Activated CD8-positive, alpha-beta memory T cell treated with anti-CD3 and anti-CD28 coated beads for 24 hours (primary cell): ENCODE measurements around the gene SLC12A4.
"Not testable (repeated sequence)": the region's sequence is repeated elsewhere in the genome, so short reads cannot be mapped to it uniquely, and the experiment has no call there.

Experiments used
- DNase-seq: peaks from one replicate; pipeline ENCODE4 v3.0.0-alpha.2; 2020

Gene SLC12A4

DNA sequence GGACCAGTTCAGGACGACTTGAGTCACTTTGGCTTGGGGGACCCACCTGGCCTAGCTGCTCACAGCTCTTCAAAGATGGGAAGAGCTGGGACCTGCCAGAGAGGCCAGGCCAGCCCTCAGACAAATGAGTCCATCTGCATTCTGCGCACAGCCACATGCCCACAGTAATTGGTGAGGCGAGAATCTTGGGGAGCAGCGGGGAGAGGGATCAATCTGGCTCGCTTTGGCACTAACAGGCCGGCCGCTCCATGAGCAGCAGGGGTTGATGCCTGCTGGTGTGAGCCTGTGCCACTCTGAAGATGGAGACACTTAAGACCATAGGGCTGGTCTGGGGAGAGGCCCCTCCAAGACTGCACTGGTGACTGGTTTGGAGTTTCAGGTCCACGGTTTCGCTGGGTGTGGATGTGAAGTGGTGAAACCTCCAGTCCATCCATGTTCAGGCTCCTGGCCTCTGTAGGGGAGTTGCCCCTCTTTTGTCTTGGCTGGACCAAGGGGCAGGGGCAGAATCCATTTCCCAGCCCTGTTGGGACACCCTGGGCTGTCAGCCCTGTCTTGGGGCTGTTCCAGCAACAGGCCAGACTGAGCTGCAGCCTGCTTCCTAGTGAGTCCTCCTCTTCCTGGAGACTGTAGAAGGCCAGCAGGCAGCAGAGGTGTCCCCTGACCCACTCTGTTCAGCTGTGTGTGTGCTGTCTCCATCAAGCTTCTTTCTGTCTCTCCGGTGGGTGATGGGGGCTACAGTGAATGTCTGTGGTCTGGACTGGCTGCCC lies 44.1 kb downstream of the SLC12A4 start:
- no peak for DNase-seq

- no peak for DNase-seq
Observed at GRCh38 chr16:67923414-67924116, 44.9 kb downstream of the SLC12A4 start.

DNA sequence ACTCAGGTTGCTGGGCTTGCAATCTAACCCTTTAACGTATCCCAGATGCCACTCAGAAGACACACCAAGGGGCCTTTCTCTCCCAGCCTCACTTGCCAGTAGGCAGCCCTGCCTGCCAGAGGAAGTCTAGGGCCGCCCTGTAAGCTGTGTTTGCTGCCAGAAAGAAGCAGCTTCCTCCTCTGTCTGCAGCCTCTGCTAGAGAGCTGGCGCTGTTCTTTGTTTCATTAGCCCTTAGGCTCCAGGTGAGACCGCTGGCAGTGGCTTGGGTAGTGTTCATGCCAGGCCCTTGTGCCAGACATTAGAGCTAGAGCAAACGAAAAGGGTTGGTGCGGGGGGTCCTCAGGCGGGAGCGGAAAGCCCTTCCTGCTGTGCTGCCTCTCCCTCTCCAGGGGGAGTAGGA lies 45.7 kb downstream of the SLC12A4 start:
- DNase-seq, result no peak

DNA sequence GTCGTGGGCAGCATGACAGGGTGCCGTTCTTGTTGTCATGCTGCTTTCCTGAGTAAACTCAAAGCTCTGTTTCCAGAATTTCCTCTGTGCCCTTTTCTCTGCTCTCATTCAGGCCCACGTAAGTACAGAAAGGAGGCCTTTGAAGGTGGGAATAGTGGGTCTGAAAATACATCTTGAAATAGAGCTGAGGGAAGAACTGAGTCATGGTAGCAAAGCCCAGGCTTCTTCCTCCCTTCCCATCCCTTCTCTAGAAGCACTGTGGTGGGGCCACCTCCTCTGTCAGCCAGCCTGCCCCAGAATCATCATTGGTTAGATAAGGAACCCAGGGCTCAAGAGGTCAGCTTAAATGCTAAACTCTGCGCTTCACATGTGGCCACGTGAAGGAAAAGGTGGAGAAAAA lies 46.2 kb downstream of the SLC12A4 start:
- no peak for DNase-seq

GRCh38 chr16:67919622-67920221 lies 48.7 kb downstream of the SLC12A4 start:
- DNase-seq, result no peak

DNA sequence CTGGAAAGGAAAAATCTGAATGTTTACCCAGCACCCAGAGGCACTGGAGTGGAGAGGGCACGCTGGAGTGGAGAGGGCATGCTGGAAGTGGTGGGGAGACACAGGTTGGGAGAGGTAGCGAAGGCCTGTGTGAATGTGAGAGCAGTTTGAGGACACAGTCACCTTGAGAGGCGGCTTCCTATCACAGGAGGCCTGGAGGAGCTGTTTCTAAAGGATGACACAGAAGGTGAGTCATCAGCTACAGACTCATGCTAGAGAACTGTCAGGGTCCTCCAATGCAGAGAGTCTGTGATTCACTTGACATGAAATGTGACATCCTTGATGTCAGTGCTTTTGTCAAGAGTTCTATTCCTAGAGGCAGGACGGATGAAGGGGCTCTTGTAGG lies 50.6 kb downstream of the SLC12A4 start:
- no peak for DNase-seq

GRCh38 chr16:67917140-67917851 lies 51.1 kb downstream of the SLC12A4 start:
- DNase-seq, result no peak

DNA sequence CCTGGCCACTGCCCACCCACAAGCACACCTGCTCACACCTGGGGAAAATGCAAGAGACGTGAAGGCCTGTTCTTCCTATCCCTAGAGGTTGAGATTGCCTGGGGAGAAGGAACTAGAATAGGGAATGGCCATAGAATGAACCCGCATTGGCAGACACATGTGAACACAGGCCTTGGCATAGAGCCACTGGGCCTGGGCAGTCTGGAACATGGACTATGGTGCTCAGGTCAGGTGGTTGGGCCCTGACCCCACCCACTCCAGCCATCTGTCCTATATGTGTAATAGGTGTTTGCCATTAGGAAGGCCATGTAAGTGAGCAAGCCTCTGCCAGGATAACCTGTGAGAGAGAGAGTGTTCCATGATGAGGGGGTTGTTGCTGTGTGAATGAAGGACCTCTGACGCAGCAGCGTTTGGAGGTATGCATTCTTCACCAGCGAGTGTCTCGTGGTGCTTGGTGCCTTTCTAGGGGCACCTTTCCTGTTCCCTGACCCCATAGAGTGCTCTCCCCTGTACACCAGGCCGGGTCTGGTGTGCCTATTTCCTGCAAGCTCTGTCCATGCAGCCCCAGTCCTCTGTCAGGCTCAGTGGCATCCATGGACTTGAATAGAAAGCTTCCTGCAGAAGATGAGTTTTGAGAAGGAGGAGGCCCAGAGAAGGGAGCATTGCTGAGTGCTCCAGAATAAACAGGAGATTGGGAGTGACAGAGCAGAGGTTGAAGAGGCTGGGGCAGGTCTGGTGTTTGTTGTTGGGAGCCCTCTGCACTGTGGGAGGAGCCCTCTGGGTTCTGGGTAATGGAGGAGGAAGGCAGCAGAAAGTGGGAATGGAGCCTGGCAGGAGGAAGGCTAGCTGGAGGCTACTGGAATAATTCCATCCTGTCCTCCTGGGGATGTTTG lies 52.4 kb downstream of the SLC12A4 start:
- DNase-seq, result no peak

GRCh38 chr16:67915496-67915769 lies 53.0 kb downstream of the SLC12A4 start:
- not testable (repeated sequence) for DNase-seq

DNA sequence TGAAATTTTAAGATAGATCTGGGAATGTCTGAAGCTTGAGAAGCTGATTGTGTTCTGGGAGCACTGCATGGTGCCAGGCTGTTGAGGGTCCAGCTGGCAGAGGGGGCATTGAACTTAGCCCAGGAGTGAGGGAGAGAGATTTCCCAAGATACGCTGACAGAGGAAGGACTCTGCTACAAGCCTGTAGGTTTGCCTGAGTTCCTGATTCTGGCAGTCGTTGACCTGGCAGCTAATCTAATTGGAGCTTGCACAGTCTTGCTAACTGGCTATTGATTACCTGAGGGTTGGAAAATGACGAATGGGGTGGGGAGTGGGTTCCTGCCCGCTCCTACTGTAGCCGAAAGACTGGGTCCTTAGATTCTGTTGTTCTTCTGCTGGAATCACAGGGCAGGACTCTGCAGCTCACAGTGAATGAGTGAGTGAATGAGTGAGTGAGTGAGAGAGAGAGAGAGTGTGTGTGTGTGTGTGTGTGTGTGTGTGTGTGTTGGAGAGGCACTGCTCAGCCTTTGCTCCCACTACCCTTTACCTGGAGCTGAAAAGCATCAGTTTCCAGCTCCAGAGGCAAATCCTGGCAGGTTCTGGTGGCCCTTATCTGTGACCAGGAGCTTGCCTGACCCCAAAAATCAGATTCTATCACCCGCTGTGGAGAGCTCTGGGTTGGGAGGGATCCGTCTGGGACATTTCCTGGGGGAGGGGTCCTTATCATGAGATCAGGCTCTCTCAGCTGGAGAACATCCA lies 53.5 kb downstream of the SLC12A4 start:
- no peak for DNase-seq

- DNase-seq, result no peak
Observed at GRCh38 chr16:67910158-67910557, 58.3 kb downstream of the SLC12A4 start.

DNA sequence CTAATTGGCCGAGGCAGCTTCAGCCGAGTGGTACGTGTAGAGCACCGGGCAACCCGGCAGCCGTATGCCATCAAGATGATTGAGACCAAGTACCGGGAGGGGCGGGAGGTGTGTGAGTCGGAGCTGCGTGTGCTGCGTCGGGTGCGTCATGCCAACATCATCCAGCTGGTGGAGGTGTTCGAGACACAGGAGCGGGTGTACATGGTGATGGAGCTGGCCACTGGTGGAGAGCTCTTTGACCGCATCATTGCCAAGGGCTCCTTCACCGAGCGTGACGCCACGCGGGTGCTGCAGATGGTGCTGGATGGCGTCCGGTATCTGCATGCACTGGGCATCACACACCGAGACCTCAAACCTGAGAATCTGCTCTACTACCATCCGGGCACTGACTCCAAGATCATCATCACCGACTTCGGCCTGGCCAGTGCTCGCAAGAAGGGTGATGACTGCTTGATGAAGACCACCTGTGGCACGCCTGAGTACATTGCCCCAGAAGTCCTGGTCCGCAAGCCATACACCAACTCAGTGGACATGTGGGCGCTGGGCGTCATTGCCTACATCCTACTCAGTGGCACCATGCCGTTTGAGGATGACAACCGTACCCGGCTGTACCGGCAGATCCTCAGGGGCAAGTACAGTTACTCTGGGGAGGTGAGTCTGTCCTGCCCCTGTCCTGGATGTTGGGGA lies 59.2 kb downstream of the SLC12A4 start:
- no peak for DNase-seq

DNA sequence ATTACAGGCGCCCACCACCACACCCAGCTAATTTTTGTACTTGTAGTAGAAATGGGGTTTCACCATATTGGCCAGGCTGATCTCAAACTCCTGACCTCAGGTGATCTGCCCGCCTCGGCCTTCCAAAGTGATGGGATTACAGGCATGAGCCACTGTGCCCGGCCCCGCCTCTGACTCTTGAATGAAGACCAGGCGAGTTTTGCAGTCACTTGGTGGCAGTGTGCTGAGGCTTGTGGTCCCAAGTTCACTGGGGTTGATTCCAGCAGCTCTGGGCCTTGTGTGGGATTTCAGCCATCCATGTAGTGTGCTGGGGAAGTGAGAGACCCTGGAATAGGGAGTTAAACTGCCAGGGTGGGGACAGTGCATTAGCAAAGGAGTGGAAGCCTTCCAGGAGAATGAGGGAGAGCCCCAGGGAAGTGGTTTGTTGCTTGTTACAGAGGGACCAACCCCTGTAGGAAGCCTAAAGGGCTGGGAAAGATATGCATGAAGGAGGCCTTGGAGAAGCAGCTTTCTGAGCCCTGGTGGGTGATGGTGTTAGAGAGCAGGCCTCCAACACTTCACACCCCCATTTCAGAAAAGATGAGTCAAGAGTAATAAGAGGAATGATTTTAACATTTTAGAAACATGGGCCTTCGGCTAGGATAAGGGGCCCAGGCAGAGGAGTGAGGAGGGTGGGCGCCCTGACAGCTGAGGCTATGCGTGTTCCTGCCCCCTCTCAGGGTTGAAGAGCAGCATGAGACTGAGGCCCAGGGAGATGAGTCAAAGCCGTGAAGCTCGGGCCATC lies 60.8 kb downstream of the SLC12A4 start:
- no peak for DNase-seq

DNA sequence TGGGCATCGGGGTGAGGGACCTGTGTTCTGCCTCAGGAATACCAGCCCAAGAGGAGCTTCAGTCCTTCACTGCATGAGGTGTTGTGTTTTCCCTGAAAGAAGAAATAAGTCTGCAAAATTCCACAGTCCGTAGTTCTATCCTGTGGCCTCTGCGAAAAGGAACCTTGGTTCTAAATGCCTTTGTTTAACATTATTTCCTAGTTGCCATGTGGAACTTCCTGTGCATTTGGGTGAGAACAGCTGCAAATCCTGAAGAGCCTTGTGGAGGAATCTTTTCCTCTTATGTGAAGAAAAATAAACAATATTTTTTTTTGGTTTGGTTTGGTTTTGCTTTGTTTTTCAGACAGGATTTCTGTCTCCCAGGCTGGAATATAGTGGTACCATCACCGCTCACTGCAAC lies 65.6 kb downstream of the SLC12A4 start:
- no peak for DNase-seq

- no peak for DNase-seq
Observed at GRCh38 chr16:67901734-67902133, 66.7 kb downstream of the SLC12A4 start.

GRCh38 chr16:67897231-67897630 lies 71.2 kb downstream of the SLC12A4 start:
- no peak for DNase-seq

- DNase-seq, result no peak
Observed at GRCh38 chr16:67893743-67894399, 74.6 kb downstream of the SLC12A4 start.
